Sigmoid colon (tissue), 4 donors: ENCODE data around the gene DCLK2.

ENCODE experiments used
- CTCF ChIP-seq, 4 experiments: fragments of 450-650 bp in 3 of 4; fragments of 200-600 bp in 1 of 4; IDR thresholded peaks; one replicate each; pipeline ENCODE4 v1.5.1; 2016 to 2019; ENCODE audit warnings: antibody characterized with exemption in 4 of 4, mild to moderate bottlenecking in 3 of 4, moderate library complexity in 2 of 4
- EP300 ChIP-seq, 4 donors: sonication (generic); formaldehyde crosslinking; IDR thresholded peaks; one replicate each; pipeline ENCODE4 v1.6.1; 2017; ENCODE audit warnings: antibody characterized with exemption in 4 of 4
- POLR2A ChIP-seq, 2 donors: fragments of 450-650 bp; IDR thresholded peaks; one replicate each; pipeline ENCODE4 v1.6.1; 2016; ENCODE audit warnings: antibody characterized with exemption in 2 of 2, mild to moderate bottlenecking in 2 of 2, moderate library complexity in 2 of 2
- POLR2AphosphoS5 ChIP-seq, 4 donors: sonication (generic); formaldehyde crosslinking; IDR thresholded peaks; one replicate each; pipeline ENCODE4 v1.6.1; 2017; ENCODE audit warnings: antibody characterized with exemption in 4 of 4

GRCh38 chr4:150046728-150047217 is 31.5 kb upstream of the DCLK2 start:
- TF ChIP-seq CTCF (IDR thresholded peaks at IDR 0.05) (no peak), POLR2A (IDR thresholded peaks at IDR 0.05) (no peak), POLR2AphosphoS5 (IDR thresholded peaks at IDR 0.05) (no peak), EP300 (IDR thresholded peaks at IDR 0.05) (no peak)
